Panc1 (cell line): ENCODE data around the gene KCNQ1OT1.

Source experiments
- CTCF ChIP-seq: fragments of 450-650 bp; IDR thresholded peaks from 2 replicates; pipeline ENCODE4 v1.5.1; 2017; ENCODE audit warnings: mild to moderate bottlenecking
- POLR2AphosphoS5 ChIP-seq: IDR thresholded peaks from 2 replicates; pipeline ENCODE4 v1.6.1; 2012; ENCODE audit warnings: mild to moderate bottlenecking, low read depth, low read length, moderate library complexity
- REST ChIP-seq, 2 experiments: IDR thresholded peaks; 2 replicates each; pipeline ENCODE4 v1.6.1; 2011 to 2012; ENCODE audit warnings: low read depth in 2 of 2, control low read depth in 1 of 2, low read length in 1 of 2, mild to moderate bottlenecking in 1 of 2, moderate library complexity in 1 of 2; ENCODE audit not compliant: insufficient read depth in 1 of 2
- SIN3A ChIP-seq: IDR thresholded peaks from 2 replicates; pipeline ENCODE4 v1.6.1; 2012; ENCODE audit warnings: low read depth, mild to moderate bottlenecking, low read length, moderate library complexity, borderline replicate concordance; ENCODE audit not compliant: insufficient read depth
- TCF7L2 ChIP-seq: IDR thresholded peaks from 2 replicates; pipeline ENCODE4 v1.6.1; 2011; ENCODE audit warnings: mild to moderate bottlenecking, low read depth, low read length, inconsistent platforms

GRCh38 chr11:2580061-2580421 lies 119.8 kb downstream of the KCNQ1OT1 start:
- TF ChIP-seq CTCF (no peak), TCF7L2 (no peak), POLR2AphosphoS5 (no peak), REST (IDR thresholded peaks at IDR 0.05; ENCODE audit: insufficient read depth in 1 of 2, low read depth in 2 of 2, low read length in 1 of 2) (no peak), SIN3A (no peak)
